Activated CD8-positive, alpha-beta T cell treated with anti-CD3 and anti-CD28 coated beads for 36 hours (primary cell): ENCODE measurements around the gene PIEZO2. TPM values are rescaled to one million over a fixed set of nuclear protein-coding genes. Genes with fewer than 3 reads are reported as not detected.

Source experiments
- ATAC-seq: fragments of 200-7000 bp; cut with Tn5 transposase; one replicate; pipeline ENCODE4 v1.10.0; 2021; ENCODE audit warnings: mild to moderate bottlenecking, moderate library complexity
- CTCF ChIA-PET: fragments of 350-600 bp; sonication (Branson Sonifier 250); formaldehyde crosslinking; loops from one replicate; lab custom pipeline; 2021; ENCODE audit warnings: antibody characterized with exemption; lab: Charles Lee
- POLR2A ChIA-PET: fragments of 350-600 bp; sonication (Branson Sonifier 250); formaldehyde crosslinking; loops from one replicate; lab custom pipeline; 2021; ENCODE audit warnings: antibody characterized with exemption; lab: Charles Lee
- DNase-seq: peaks from one replicate; pipeline ENCODE4 v3.0.0-alpha.2; 2020
- H3K27ac Mint-ChIP-seq: one replicate; pipeline ENCODE4 v1.8.0; 2021; ENCODE audit warnings: mild to moderate bottlenecking, mixed read lengths
- H3K27me3 Mint-ChIP-seq: one replicate; pipeline ENCODE4 v1.8.0; 2021; ENCODE audit warnings: mixed read lengths
- H3K36me3 Mint-ChIP-seq: one replicate; pipeline ENCODE4 v1.8.0; 2021; ENCODE audit warnings: low read depth, mixed read lengths
- H3K4me1 Mint-ChIP-seq: one replicate; pipeline ENCODE4 v1.8.0; 2021; ENCODE audit warnings: low read depth, mixed read lengths
- H3K4me3 Mint-ChIP-seq: one replicate; pipeline ENCODE4 v1.8.0; 2021; ENCODE audit warnings: mild to moderate bottlenecking, moderate library complexity, mixed read lengths
- H3K9me3 Mint-ChIP-seq: one replicate; pipeline ENCODE4 v1.8.0; 2021; ENCODE audit warnings: mixed read lengths
- CTCF ChIP-seq: fragments of 200-600 bp; IDR thresholded peaks from one replicate; pipeline ENCODE4 v1.8.0; 2022; ENCODE audit warnings: antibody characterized with exemption, mild to moderate bottlenecking
- intact Hi-C: fragments of 100-400 bp; cut with micrococcal nuclease; formaldehyde crosslinking; loops from one replicate; pipeline ENCODE4 v1.10.0; 2022
- total RNA-seq, 2 experiments: library from RNA; stranded (reverse); gene quantifications; one replicate each; pipeline ENCODE4 v1.2.3, GENCODE V29; 2021

The PIEZO2 gene
- total RNA-seq, 2 experiments from 2014 or later = not detected

- CTCF ChIA-PET = interaction anchor here (1.2 kb wide), 1 partner anchor 9 kb away, joined by 3 read pairs; no protein-coding TSS in a partner anchor
- no peaks in the 10 kb centered on the region for H3K4me1 Mint-ChIP-seq
- peaks cover 2% of the 10 kb centered on the region for H3K9me3 Mint-ChIP-seq
- no peak overlapping the region for H3K4me3 Mint-ChIP-seq
- no peak for TF ChIP-seq CTCF
- no peaks in the 10 kb centered on the region for H3K36me3 Mint-ChIP-seq
- H3K27ac Mint-ChIP-seq = no peak overlapping the region
- intact Hi-C loops = no loop called here
- DNase-seq (no peak), ATAC-seq (no peak)
- H3K27me3 Mint-ChIP-seq = peaks cover 20% of the 10 kb centered on the region
- POLR2A ChIA-PET = no interaction called here
Observed at GRCh38 chr18:10776493-10776892, 372.9 kb downstream of the PIEZO2 start.

- Mint-ChIP-seq H3K27me3 (peaks cover 20% of the 10 kb centered on the region), H3K9me3 (peaks cover 2% of the 10 kb centered on the region), H3K27ac (no peak overlapping the region), H3K4me1 (no peaks in the 10 kb centered on the region), H3K36me3 (no peaks in the 10 kb centered on the region), H3K4me3 (no peak overlapping the region)
- ChIA-PET POLR2A (no interaction called here), CTCF (interaction anchor here (1.2 to 2.6 kb wide), 2 partner anchors 10 to 12 kb away, joined by 3 to 7 read pairs; no protein-coding TSS in a partner anchor)
- intact Hi-C loops = no loop called here
- ATAC-seq (no peak), DNase-seq (no peak)
- no peak for TF ChIP-seq CTCF
Observed at GRCh38 chr18:10775026-10775425, 374.3 kb downstream of the PIEZO2 start.

- no peaks in the 10 kb centered on the region for H3K4me1 Mint-ChIP-seq
- H3K27ac Mint-ChIP-seq = no peak overlapping the region
- TF ChIP-seq CTCF = no peak
- ChIA-PET POLR2A (no interaction called here), CTCF (no interaction called here)
- DNase-seq = peak; percentile 19
- no peak overlapping the region for H3K4me3 Mint-ChIP-seq
- intact Hi-C loops = no loop called here
- no peak for ATAC-seq
- no peaks in the 10 kb centered on the region for H3K36me3 Mint-ChIP-seq
- H3K27me3 Mint-ChIP-seq = peaks cover 12% of the 10 kb centered on the region
- H3K9me3 Mint-ChIP-seq = peaks cover 2% of the 10 kb centered on the region
Observed at GRCh38 chr18:10771053-10771709, 378.2 kb downstream of the PIEZO2 start.

GRCh38 chr18:10770264-10770663 is 379.1 kb downstream of the PIEZO2 start:
- Mint-ChIP-seq H3K9me3 (peaks cover 2% of the 10 kb centered on the region), H3K4me1 (no peaks in the 10 kb centered on the region), H3K36me3 (no peaks in the 10 kb centered on the region), H3K27me3 (peaks cover 12% of the 10 kb centered on the region), H3K4me3 (no peak overlapping the region), H3K27ac (no peak overlapping the region)
- intact Hi-C loops = no loop called here
- DNase-seq (no peak), ATAC-seq (no peak)
- ChIA-PET CTCF (no interaction called here), POLR2A (no interaction called here)
- TF ChIP-seq CTCF = no peak

- intact Hi-C loops = no loop called here
- ChIA-PET CTCF (interaction anchor here (1.7 kb wide), 1 partner anchor 19 kb away, joined by 7 read pairs; no protein-coding TSS in a partner anchor), POLR2A (no interaction called here)
- peaks cover 2% of the 10 kb centered on the region for H3K9me3 Mint-ChIP-seq
- H3K27me3 Mint-ChIP-seq = peaks cover 2% of the 10 kb centered on the region
- no peak for TF ChIP-seq CTCF
- H3K4me1 Mint-ChIP-seq = no peaks in the 10 kb centered on the region
- no peaks in the 10 kb centered on the region for H3K36me3 Mint-ChIP-seq
- DNase-seq (no peak), ATAC-seq (no peak)
- no peak overlapping the region for H3K4me3 Mint-ChIP-seq
- no peak overlapping the region for H3K27ac Mint-ChIP-seq
Observed at GRCh38 chr18:10768221-10768620, 381.1 kb downstream of the PIEZO2 start.
